ENCODE data around the gene ACTL9. TPM values are rescaled to one million over a fixed set of nuclear protein-coding genes. Genes with fewer than 3 reads are reported as not detected.
"Not testable (repeated sequence)": the region's sequence is repeated elsewhere in the genome, so short reads cannot be mapped to it uniquely, and the experiment has no call there.

Gene ACTL9, protein sequence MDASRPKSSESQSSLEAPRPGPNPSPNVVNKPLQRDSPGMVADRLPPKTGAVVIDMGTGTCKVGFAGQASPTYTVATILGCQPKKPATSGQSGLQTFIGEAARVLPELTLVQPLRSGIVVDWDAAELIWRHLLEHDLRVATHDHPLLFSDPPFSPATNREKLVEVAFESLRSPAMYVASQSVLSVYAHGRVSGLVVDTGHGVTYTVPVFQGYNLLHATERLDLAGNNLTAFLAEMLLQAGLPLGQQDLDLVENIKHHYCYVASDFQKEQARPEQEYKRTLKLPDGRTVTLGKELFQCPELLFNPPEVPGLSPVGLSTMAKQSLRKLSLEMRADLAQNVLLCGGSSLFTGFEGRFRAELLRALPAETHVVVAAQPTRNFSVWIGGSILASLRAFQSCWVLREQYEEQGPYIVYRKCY
- not detected in 2 replicates for total RNA-seq (2022)
- not detected for Bru-seq, nascent RNA
- not detected for BruChase-seq, experiment 1, labeled RNA remaining after a 6-hour chase
- not detected for BruChase-seq, experiment 2, labeled RNA remaining after a 2-hour chase
- long read RNA-seq, result 0 reads

GRCh38 chr19:8698433-8699063 lies at the start of gene ACTL9:
TSS of gene ACTL9 (minus strand) at chr19:8698795. CDS start at chr19:8698701, 94 bp downstream.
- intact Hi-C loops (cut with micrococcal nuclease; ENCODE audit: unreplicated experiment), result no loop called here
- CTCF ChIA-PET, result interaction anchor here (0.6 kb wide), 1 partner anchor 28 kb away, joined by 6 read pairs; no protein-coding TSS in a partner anchor
- no peaks in the 10 kb centered on the region for H3K9me3 Mint-ChIP-seq (ENCODE audit: low read depth, unreplicated experiment)
- H3K27me3 Mint-ChIP-seq (ENCODE audit: unreplicated experiment), result no peaks in the 10 kb centered on the region
- H3K4me3 Mint-ChIP-seq (ENCODE audit: low read depth, unreplicated experiment), result no peak within 1 kb of the TSS
- no peaks in the 10 kb centered on the region for H3K4me1 Mint-ChIP-seq (ENCODE audit: low read depth, unreplicated experiment)
- no peaks in the 10 kb centered on the region for H3K36me3 Mint-ChIP-seq (ENCODE audit: insufficient read depth, unreplicated experiment)
- no peak for DNase-seq
- BruUV-seq (replicated peaks), result no TSS peak
- H3K27ac Mint-ChIP-seq (ENCODE audit: unreplicated experiment), result no peak within 1 kb of the TSS
- no peak for TF ChIP-seq CTCF (IDR thresholded peaks at IDR 0.05; ENCODE audit: unreplicated experiment)

- DNase-seq; BruUV-seq (replicated peaks); H3K27me3 Mint-ChIP-seq (ENCODE audit: unreplicated experiment); intact Hi-C loops (cut with micrococcal nuclease; ENCODE audit: unreplicated experiment); CTCF ChIA-PET; H3K4me3 Mint-ChIP-seq (ENCODE audit: low read depth, unreplicated experiment); H3K36me3 Mint-ChIP-seq (ENCODE audit: insufficient read depth, unreplicated experiment); H3K9me3 Mint-ChIP-seq (ENCODE audit: low read depth, unreplicated experiment); H3K4me1 Mint-ChIP-seq (ENCODE audit: low read depth, unreplicated experiment); H3K27ac Mint-ChIP-seq (ENCODE audit: unreplicated experiment): not testable (repeated sequence)
Measured at GRCh38 chr19:8739291-8740065, 40.9 kb upstream of the ACTL9 start.

- no peak for TF ChIP-seq CTCF (IDR thresholded peaks at IDR 0.05; ENCODE audit: unreplicated experiment)
- no peak overlapping the region for H3K4me3 Mint-ChIP-seq (ENCODE audit: low read depth, unreplicated experiment)
- no peaks in the 10 kb centered on the region for H3K9me3 Mint-ChIP-seq (ENCODE audit: low read depth, unreplicated experiment)
- H3K27me3 Mint-ChIP-seq (ENCODE audit: unreplicated experiment), result no peaks in the 10 kb centered on the region
- no peaks in the 10 kb centered on the region for H3K36me3 Mint-ChIP-seq (ENCODE audit: insufficient read depth, unreplicated experiment)
- DNase-seq, result no peak
- no peaks in the 10 kb centered on the region for H3K4me1 Mint-ChIP-seq (ENCODE audit: low read depth, unreplicated experiment)
- CTCF ChIA-PET, result no interaction called here
- H3K27ac Mint-ChIP-seq (ENCODE audit: unreplicated experiment), result no peak overlapping the region
- BruUV-seq (replicated peaks), result no TSS peak
- intact Hi-C loops (cut with micrococcal nuclease; ENCODE audit: unreplicated experiment), result no loop called here
Measured at GRCh38 chr19:8738377-8738776, 39.8 kb upstream of the ACTL9 start.

DNA sequence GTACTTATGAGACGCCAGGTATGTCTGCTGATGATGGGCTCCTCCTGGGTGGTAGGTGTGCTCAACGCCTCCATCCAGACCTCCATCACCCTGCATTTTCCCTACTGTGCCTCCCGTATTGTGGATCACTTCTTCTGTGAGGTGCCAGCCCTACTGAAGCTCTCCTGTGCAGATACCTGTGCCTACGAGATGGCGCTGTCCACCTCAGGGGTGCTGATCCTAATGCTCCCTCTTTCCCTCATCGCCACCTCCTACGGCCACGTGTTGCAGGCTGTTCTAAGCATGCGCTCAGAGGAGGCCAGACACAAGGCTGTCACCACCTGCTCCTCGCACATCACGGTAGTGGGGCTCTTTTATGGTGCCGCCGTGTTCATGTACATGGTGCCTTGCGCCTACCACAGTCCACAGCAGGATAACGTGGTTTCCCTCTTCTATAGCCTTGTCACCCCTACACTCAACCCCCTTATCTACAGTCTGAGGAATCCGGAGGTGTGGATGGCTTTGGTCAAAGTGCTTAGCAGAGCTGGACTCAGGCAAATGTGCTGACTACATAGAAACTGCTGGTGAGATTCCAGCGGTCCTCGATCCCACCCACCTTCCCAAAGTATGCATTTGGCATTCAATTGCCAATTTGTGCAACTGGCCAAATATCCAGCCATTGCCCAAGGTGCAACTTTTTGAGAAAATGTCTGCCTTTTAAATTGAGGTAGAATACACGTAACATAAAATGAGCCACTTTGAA lies 33.0 kb upstream of the ACTL9 start:
- Mint-ChIP-seq H3K27me3 (ENCODE audit: unreplicated experiment) (no peaks in the 10 kb centered on the region), H3K27ac (ENCODE audit: unreplicated experiment) (no peak overlapping the region), H3K4me1 (ENCODE audit: low read depth, unreplicated experiment) (no peaks in the 10 kb centered on the region), H3K4me3 (ENCODE audit: low read depth, unreplicated experiment) (no peak overlapping the region), H3K36me3 (ENCODE audit: insufficient read depth, unreplicated experiment) (no peaks in the 10 kb centered on the region), H3K9me3 (ENCODE audit: low read depth, unreplicated experiment) (peaks cover 10% of the 10 kb centered on the region)
- no peak for DNase-seq
- intact Hi-C loops (cut with micrococcal nuclease; ENCODE audit: unreplicated experiment), result no loop called here
- CTCF ChIA-PET, result no interaction called here
- no TSS peak for BruUV-seq (replicated peaks)
- TF ChIP-seq CTCF (IDR thresholded peaks at IDR 0.05; ENCODE audit: unreplicated experiment), result no peak

Data from Calu3 (cell line).